Peyer's patch (tissue), 4 donors: Measurements from ENCODE around the gene MYBPH.

Source experiments
- CTCF ChIP-seq, 6 experiments: fragments of 450-650 bp in 4 of 6; fragments of 200-600 bp in 2 of 6; sonication (generic) in 1 of 6; IDR thresholded peaks; one replicate each; pipeline ENCODE4 v1.5.1; 2017 to 2019; ENCODE audit warnings: antibody characterized with exemption in 6 of 6, mild to moderate bottlenecking in 3 of 6, moderate library complexity in 1 of 6
- POLR2A ChIP-seq, 2 donors: fragments of 450-650 bp; IDR thresholded peaks; one replicate each; pipeline ENCODE4 v1.5.1; 2017; ENCODE audit warnings: antibody characterized with exemption in 2 of 2, mild to moderate bottlenecking in 2 of 2, moderate library complexity in 2 of 2

- TF ChIP-seq CTCF (IDR thresholded peaks at IDR 0.05) (no peak), POLR2A (IDR thresholded peaks at IDR 0.05) (no peak)
Observed at GRCh38 chr1:203196371-203196770, 20.7 kb upstream of the MYBPH start.
